ENCODE data around the gene TBCK.
"Not testable (repeated sequence)": the region's sequence is repeated elsewhere in the genome, so short reads cannot be mapped to it uniquely, and the experiment has no call there.

TBCK gene

DNA sequence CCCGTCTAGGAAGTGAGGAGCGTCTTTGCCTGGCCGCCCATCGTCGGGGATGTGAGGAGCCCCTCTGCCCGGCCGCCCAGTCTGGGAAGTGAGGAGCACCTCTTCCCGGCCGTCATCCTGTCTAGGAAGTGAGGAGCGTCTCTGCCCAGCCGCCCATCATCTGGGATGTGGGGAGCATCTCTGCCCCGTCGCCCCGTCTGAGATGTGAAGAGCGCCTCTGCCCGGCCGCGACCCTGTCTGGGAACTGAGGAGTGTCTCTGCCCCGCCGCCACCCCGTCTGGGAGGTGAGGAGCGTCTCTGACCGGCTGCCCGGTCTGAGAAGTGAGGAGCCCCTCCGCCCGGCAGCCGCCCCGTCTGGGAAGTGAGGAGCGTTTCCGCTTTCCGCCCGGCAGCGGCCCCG, 5.2 kb upstream of the TBCK start:
- not testable (repeated sequence) for DNase-seq (ENCODE audit: low spot score)

DNA sequence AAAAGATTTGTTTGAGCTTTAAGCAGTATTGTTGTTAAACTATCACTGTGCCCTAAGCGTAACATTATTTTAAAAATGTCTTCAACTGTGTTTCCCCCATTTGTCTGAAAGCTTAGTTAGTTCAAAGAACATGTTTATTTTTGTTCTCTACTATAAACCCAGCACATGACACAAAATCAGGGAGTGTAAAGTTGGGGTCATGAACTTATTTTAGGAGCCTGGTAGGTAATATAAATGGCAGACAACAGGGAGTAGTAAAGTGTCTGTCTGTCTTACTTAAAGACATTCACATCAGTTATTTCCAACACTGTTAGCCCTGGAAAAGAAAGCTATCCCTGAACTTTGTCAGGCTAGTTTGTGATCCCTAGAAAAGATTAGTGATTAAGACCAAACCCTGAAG, 4.2 kb upstream of the TBCK start:
- DNase-seq (ENCODE audit: low spot score), result no peak

DNA sequence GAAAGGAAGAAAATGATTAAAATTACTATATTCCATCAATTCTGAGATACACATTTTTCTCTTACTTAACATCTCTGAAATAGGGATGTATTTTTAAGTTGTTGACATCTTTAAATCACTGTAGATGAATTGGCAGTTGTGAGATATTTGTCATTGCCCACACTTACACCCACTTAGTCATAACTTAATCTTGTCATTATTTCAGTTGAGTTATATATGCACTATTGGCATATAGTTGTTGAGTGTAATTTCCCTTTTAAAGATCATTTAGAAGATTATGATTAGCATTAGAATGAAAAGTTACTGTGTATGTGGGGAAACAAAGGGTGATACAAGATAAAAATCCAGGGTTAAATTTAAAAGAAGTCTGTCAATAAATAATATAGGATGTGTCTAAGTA, 2.5 kb upstream of the TBCK start:
- no peak for DNase-seq (ENCODE audit: low spot score)

DNA sequence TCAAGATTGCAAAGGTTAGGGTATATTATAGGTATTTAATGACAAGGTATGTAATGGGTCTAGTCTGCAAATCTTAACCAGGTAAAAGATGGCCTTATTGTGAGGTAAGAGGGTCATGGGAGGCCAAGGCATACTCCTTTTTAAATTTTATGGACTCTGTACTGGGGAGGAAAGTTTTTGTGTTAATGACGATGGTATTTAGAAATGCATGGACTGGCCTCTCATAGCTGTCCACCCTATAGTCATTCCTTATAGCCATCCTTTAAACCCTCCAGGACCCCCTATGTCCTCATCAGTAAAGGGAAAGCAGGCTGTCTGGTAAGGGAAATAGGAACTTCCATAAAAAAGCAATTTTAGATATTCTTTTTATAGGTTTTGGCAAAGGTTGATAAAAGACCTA, 1.8 kb upstream of the TBCK start:
- no peak for DNase-seq (ENCODE audit: low spot score)

DNA sequence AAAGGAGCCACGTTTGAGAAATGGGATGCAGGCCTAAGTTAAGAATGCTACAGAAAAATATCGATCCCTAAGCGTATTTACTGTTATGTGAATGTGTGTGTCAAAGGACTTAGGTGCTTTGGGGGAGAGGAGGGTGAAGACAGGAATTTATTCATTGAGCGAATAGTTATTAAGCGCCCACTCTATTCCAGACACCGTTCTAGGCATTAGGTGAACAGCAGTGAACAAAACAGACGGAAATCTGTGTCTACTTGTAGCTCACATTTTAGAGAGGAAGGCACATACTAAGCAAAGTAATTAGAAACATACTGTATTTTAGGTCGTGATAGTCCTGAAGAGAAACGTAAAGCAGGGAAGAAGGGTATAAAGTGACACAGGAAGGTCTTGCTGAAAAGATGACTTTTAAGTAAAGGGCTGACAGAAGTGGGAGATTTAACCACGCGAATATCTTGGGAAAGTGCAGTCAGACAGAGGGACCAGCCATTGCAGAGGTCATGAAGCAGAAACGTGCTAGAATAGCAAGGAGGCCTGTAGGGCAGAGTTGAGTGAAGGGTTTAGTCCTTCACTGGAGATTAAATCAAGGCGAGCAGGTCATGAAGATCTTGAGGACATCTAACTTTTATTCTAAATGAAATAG, 882 bp upstream of the TBCK start:
- no peak for DNase-seq (ENCODE audit: low spot score)

DNA sequence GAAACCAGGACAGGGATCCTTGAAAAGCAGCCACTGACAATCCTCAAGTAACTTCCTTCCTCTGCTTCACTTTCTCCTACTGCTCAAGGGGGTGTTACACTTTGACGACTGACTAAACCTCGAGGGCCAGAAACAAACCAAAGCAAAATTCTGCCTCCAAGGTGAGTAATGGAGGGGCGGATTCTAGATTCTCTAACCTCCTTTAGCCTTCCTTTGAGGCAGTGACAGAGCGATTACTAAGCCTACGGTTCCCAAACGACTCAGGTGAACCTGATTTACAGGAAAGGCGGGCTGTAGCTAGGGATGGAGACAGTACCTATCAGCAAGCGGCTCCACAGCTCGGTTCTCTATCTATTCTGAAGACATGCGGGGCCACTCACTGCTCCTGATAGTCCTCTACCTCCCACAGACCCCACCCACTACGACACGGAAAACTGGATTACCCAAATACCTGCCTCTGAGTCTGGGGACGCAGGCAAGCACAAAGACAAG, 487 bp downstream of the TBCK start:
- DNase-seq (ENCODE audit: low spot score), result peak; percentile 52

DNA sequence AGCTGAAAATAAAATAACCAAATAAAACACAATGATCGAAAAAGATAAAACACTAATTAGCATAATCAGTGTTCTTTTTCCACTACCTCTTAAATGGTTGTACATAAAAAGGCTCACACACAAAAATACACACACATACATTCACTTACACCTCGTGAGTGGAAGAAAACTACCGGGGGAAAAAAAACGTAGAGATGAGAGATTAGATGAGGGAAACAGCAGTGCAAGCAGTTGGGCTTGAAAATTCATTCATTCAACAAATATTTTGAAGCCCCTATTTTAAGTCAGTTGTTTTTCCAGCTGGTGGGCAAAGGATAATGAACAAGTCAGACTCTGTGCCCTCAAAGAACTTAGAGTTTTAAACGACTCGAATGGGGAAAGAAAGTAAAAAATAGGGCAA, 1.0 kb downstream of the TBCK start:
- no peak for DNase-seq (ENCODE audit: low spot score)

DNA sequence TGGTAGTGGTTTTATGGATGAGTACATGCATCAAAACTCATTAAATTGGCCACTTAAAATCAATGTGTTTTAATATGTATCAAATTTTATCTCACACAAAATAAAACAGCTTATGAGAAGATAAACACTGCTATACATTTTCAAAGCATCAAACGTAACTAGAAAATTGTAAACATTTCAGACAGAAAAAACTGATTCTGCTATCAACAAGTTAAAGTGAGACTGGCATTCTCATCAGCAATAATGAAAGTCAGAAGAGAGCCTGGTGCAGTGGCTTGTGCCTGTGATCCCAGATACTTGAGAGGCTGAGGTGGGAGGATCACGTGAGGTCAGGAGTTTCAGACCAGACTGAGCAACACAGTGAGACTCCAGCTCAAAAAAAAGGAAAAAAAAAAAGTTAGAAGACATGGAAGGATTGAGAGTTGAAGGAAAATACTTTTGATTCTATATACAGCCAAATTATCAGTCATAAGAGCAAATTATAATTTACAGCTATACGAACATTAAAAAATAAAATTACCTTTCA, 2.9 kb downstream of the TBCK start:
- no peak for DNase-seq (ENCODE audit: low spot score)

DNA sequence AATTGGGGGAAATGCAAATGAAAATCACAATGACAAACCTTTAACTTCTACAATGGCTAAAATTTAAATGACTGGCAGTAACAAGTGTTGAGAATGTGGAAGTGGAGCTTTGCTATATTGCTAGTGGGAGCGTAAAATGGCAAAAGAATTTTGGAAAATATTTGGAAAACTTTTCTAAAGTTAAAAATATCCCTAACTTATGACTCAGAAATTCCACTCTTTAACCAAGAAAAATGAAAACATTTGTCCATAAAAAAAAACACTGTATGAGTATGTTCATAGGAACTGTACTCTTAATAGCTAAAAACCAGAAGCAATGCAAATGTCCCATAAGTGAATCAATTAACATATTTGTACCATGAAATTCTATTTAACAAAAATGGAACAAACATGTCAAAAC, 3.6 kb downstream of the TBCK start:
- no peak for DNase-seq (ENCODE audit: low spot score)

DNA sequence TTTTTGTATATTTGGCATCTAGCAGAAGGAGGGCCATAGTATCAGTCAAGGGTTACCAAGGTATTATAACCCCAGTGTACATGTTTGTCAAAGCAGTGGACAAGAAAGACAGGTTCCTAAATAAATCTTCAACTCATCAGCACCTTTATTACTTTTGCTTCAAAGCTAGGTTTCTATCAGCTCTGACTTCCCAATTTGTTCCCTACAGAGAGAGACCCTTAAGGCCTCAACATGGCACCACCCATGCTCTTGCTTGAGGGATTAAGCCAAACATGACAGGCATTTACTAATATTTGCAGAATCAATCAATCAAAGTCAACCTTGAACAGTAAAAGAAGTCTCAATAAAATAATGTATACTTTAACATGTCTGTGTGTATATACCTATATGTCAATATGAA, 9.4 kb downstream of the TBCK start:
- no peak for DNase-seq (ENCODE audit: low spot score)

DNA sequence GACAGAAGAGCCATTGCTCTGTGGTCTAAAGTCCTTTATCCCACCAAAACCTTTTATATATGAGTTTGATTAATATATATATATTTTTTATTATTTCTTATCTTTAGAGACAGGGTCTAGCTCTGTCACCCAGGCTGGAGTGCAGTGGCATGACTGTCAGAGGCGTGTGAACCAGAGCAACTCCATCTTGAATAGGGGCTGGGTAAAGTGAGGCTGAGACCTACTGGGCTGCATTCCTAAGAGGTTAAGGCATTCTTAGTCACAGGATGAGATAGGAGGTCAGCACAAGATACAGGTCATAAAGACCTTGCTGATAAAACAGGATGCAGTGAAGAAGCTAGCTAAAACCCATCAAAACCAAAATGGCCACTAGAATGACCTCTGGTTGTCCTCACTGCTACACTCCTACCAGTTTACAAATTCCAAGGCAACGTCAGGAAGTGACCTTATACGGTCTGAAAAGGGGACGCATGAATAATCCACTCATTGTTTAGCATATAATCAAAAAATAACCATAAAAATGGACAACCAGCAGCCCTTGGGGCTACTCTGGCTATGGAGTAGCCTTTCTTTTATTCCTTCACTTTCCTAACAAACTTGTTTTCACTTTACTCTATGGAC, 10.5 kb downstream of the TBCK start:
- no peak for DNase-seq (ENCODE audit: low spot score)

DNA sequence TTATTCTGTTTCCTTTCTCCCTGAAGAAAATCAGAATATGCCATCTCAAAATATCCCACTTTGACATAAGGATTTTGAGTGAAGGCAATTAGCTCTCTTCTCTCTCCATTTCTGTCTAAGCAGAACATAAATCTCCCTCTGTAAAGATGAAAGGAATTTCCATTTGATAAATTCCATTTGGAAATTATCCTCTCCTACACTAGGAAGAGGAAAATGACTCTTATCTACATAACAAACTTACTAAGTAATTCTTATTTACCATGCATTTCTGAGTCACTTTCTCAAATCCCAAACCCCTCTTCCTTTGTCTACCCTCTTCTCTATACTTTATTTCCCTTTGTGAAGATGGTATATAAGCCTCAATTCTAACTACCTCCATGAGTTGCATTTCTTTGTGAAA, 11.4 kb downstream of the TBCK start:
- no peak for DNase-seq (ENCODE audit: low spot score)

DNA sequence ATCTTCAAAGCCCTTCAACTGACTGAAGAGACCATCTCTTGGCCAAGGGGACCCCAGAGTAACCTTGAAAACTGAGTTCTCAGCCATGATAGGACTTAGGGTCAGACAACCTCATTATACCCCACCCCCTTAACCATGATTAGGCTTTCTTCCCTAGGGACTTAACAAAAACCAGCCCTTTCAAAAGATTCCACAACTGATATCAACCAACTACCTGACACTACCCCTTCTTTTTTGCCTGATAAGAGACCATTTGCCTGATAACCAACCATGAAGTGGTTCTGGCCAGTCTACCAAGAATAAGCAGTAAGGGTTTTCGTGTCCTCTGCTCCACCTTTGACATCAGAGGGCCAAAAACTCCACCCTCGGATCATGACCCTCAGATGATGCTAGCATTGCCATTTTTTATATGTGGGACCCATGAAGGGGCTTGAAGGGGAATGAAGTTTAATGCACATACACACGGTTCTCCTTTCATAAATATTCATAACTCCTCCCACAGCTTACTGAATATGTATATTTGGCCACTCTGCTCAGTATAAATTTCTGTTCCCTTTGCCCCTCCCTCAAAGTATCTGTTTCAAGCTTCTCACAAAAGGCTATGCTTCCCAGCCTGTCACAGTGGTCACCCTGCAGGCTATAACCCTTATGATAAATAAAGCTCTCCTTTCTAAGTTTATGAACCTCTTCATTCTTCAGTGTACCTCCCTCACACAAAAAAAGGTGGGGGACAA, 12.3 kb downstream of the TBCK start:
- DNase-seq (ENCODE audit: low spot score), result no peak

DNA sequence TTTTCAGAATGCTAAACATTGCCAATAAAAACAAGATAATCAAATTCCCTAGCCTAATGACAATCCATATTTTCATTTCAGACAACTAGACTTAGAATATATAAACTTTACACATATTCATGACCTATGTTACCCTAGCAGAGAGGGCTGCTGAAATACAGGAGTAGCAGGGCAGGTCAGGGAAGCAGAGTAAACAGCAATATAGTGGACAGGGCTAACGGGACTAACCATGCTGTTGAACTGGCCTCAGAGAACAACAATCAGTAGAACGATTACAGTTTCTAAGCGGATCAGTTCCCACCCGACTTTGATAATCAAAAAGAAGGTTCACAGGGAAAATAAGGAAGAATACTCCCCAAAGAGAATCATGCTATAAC, 14.0 kb downstream of the TBCK start:
- no peak for DNase-seq (ENCODE audit: low spot score)

DNA sequence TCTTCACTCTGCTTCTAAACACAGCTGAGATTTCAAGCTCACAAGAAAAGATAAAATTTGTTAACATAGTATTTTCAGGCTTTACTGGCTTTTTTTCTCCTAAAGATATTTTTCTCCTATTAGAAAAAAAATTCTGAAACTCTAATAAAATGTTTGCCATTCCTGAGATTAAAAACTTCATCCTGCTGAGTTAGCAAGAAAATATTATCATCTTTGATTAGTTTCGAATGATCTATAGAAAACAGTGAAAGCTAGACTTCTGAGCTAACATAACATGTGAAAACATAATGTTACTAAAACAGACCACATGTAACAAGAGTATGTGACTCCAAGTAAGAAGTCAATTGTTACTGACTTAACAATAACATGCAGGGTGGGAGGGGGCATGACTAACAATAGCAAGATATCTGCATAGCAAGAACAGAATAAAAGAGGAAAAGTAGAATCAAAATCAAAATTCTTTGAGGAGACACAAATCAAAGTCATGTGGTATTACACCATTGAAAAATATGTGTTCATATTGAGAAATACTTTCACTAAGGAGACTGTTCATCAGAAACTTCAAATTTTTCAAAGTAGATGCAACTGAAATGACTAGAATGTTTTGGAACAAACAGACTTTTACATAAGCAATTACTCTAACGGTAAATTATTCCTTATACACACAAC, 14.5 kb downstream of the TBCK start:
- DNase-seq (ENCODE audit: low spot score), result no peak

DNA sequence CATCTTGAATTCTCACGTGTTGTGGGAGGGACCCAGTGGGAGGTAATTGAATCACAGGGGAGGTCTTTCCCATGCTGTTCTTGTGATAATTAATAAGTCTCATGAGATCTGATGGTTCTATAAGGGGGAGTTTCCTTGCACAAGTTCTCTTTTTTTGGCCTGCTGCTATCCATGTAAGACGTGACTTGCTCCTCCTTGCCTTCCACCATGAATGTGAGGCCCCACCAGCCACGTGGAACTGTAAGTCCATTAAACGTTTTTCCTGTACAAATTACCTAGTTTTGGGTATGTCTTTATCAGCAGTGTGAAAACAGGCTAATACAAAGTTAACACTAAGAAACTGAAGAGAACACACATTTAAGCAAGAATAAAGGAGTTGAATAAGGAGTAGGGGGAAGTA, 16.0 kb downstream of the TBCK start:
- DNase-seq (ENCODE audit: low spot score), result no peak

DNA sequence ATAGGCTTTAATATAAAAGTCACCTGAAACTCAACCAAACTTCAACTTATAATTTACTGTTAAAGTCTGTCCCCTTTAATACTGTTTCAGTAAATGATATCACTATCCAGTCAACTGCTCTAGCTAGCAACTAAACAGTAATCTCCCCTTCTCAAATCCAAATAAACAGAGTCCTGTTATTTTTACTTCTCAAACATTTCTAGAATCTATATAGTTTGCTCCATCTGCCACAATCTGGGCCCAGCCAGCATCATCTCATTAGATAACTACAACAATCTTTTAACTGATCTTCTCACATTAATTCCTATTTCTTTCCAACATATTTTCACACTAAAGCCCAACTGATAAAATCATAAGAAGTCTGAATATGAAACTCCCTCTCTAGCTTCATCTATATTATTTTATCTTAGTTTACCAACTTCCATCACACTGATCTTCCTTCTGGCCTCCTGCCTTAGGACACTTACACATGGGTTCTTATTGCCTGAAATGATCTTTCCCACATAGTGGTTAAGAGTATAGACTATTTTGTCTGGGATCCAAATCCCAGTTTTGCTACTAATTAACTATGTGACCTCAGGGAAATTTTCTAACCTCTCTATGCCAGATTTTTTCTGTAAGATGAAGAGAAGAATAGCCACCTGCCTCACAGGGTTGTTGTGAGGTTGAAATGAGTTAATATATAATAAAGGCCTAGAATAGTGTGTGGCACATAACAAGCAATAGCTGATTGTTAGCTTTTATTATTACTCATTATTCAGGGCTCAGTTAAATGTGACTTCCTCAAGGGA, 18.6 kb downstream of the TBCK start:
- no peak for DNase-seq (ENCODE audit: low spot score)

DNA sequence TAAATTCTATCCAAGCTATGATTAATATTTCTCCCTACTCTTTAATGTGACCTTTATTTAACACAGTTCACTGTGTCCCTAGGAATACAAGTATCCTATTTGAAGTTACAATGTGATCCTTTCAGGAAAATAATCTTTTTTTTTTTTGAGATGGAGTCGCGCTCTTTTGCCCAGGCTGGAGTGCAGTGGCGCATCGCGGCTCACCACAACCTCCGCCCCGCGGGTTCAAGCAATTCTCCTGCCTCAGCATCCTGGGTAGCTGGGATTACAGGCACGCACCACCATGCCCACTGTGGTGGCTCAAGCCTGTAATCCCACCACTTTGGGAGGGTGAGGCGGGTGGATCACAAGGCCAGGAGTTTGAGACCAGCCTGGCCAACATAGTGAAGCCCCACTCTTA, 21.9 kb downstream of the TBCK start:
- DNase-seq (ENCODE audit: low spot score), result no peak

DNA sequence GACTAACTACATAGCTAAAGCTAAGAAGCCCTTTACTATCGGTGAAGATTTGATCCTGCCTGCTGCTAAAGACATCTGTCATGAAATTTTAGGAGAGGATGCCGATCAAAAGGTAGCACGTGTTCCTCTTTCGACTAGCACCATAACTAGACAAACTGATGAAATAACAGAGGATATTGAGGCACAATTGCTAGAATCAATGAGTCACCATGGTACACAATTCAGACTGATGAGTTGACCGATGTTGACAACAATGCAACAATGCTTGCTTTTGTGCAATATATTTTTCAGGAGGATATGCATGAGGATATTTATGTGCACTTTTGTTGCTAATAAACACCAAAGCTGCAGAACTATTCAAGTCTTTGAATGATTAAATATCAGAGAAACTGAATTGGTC, 24.3 kb downstream of the TBCK start:
- DNase-seq (ENCODE audit: low spot score), result no peak

DNA sequence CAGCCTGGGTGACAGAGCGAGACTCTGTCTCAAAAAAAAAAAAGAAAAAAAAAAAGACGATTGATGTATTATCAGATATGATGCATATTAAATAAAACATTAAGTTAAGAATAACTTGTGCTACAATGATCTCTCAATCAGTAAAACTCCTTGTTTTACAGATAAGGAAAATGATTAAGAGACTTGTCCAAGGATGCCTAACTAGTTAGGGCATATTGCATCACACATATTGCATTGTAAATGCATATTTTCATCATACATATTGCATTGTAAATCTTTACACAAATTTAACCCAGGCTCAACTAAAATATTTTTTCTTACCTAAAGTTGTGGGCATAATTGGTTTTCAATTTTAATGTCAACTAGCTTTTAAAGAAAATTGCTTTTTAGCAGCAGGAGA, 26.3 kb downstream of the TBCK start:
- no peak for DNase-seq (ENCODE audit: low spot score)

DNA sequence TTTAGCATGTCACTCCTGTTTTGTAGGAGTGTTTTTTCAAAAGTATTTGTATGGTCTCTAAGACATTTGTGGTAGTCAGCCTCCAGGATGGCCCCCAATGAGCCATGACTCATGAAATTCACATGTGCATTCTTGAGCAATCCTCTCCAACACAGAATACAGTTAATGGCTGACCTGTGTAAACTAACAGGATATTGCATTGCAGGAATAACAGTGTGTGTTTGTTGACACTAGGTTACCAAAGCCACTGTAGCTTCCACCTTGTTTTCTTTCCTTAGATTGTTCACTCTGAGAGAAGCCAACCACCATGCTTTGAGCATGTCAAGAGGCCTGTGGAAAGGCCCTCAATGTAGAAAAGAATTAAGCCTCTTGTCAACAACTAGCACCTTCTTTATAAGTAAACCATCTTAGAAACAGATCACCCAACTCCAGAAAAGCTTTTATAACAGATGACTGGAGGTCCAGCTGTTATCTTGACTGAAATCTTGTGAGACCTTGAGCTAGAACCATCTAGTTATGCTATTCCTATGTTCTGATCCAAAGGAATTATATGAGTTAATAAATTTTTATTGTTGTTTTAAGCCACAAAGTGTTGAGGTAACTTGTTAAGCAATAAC, 28.5 kb downstream of the TBCK start:
- no peak for DNase-seq (ENCODE audit: low spot score)

DNA sequence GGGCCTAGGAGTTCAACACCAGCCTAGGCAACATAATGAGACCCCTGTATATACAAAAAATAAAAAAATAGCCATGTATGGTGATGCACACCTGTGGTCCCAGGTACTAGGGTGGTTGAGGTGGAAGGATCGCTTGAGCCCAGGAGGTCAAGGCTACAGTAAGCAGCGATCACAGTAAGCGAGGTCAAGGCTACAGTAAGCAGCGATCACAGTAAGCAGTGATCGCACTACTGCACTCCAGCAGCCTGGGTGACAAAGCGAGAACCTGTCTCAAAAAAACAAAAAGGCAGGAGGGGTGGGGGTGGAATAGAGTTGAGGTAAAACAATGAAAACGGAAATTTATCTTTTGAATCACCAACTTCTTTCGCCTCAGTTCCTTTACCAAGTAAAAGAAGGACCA, 29.4 kb downstream of the TBCK start:
- DNase-seq (ENCODE audit: low spot score), result no peak

Measured in LoVo (cell line).